B cell (primary cell): ENCODE data around the gene BAZ2B.

Experiments used
- EZH2 ChIP-seq: IDR thresholded peaks from 2 replicates; pipeline ENCODE4 v1.6.1; 2012; ENCODE audit warnings: borderline replicate concordance, low read depth, mild to moderate bottlenecking, moderate library complexity, low read length; ENCODE audit not compliant: insufficient read depth, poor library complexity, severe bottlenecking
- TF ChIP-seq, protein P1 (sequence below): fragments of 200-600 bp; IDR thresholded peaks from one replicate; pipeline ENCODE4 v1.8.0; 2022; ENCODE audit warnings: antibody characterized with exemption, mild to moderate bottlenecking

DNA sequence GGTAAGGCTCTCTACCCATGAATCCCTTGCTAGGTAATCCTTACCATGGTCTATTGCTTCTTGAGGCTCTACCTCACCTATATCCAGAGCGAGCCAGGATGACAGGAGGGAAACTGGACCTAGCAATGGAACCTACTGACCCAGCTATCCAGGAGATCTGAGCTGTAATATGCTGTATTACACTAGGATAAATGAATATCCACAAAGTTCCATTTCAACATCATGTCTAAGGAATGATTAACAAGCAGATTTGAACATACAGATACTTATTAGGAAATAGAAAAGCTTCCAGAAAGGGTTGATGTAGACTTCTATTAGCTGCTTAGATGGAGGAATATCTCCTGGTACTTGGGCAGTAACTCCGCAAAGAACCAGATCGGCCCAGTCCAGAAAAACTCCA lies 110.1 kb downstream of the BAZ2B start:
- TF ChIP-seq, protein P1, sequence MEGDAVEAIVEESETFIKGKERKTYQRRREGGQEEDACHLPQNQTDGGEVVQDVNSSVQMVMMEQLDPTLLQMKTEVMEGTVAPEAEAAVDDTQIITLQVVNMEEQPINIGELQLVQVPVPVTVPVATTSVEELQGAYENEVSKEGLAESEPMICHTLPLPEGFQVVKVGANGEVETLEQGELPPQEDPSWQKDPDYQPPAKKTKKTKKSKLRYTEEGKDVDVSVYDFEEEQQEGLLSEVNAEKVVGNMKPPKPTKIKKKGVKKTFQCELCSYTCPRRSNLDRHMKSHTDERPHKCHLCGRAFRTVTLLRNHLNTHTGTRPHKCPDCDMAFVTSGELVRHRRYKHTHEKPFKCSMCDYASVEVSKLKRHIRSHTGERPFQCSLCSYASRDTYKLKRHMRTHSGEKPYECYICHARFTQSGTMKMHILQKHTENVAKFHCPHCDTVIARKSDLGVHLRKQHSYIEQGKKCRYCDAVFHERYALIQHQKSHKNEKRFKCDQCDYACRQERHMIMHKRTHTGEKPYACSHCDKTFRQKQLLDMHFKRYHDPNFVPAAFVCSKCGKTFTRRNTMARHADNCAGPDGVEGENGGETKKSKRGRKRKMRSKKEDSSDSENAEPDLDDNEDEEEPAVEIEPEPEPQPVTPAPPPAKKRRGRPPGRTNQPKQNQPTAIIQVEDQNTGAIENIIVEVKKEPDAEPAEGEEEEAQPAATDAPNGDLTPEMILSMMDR, result no peak
- TF ChIP-seq EZH2, result no peak
